IPS DF 19.7 (cell line): ENCODE measurements around the gene SUGCT.

ENCODE experiments used
- DNase-seq: peaks from one replicate; pipeline ENCODE4 v3.0.0-alpha.2; 2013; ENCODE audit warnings: low read depth, low spot score

The SUGCT gene

GRCh38 chr7:40865441-40866233 is 730.8 kb downstream of the SUGCT start:
- no peak for DNase-seq

DNA sequence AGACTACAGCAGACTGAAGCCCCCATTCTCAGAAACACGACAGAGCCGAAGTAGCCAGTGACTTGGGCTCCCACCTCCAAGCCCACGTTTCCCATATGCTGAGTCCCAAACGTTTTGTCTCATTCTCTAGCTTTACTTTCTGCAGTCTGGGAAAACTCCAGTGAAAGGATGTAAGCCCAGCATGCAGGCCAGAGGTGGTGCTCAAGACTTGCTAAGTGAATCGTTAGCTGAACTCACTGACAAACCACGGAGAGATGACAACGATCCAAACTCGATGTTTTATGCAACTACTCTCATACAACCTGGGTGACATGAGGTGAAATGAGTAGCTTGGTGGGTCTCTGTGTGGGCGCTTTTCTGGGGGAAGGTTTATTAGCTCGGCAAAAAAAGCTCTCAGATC is 731.8 kb downstream of the SUGCT start:
- DNase-seq, result peak; percentile 7

DNA sequence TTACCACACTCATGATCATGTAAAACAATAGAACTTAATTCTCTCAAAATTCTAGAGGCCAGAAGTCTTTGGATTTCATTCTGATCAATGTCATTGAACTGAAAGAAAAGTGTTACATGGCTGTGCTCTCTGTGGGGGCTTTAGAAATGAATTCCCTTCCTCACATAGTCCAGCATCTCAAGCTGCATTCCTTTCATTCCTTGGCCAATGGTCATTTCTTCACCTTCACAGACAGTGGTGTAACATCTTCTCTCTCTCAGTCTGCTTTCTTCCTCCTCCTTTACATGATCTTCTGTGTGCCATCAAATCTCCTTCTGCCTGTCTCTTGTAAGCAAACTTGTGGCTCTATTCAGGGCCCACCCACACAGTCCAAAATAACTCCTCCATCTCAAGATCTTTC is 735.3 kb downstream of the SUGCT start:
- peak; percentile 12 for DNase-seq

DNA sequence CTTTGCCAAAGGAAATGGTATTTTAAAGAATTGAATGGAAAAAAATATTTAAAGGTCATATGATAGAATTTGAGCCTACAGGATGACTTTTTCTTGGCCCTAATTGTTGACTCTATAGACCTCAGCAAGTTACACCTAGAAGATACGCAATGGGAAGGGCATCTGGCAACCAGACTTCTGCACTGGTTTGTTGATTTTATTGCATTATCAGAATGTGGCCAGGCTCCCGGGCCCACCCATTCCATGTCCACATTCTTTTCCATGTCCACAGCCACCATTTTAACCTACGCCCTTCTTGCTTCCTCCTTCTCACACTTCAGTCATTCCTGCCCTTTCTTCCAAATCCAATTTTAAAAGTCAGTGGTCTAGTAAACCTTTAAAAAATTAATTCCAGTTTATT is 738.4 kb downstream of the SUGCT start:
- DNase-seq, result no peak

DNA sequence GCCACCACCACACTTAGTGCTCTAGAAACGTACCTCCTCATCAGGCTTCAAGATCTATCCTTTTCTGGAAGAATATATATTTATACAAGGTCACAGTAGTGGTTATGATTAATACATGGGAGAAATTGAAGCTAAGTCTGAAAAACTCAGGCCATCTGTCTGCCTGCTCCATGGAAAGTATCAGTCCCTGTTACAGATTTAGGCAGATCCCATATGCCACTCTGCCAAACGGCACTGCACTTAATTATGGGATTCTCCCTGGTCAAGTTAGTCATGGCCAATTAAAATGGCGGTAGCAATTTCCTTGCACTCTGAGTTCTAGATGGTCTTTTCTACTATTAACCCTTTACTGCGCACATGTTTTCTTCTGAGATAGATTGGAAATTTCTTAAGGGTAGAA is 740.0 kb downstream of the SUGCT start:
- no peak for DNase-seq

DNA sequence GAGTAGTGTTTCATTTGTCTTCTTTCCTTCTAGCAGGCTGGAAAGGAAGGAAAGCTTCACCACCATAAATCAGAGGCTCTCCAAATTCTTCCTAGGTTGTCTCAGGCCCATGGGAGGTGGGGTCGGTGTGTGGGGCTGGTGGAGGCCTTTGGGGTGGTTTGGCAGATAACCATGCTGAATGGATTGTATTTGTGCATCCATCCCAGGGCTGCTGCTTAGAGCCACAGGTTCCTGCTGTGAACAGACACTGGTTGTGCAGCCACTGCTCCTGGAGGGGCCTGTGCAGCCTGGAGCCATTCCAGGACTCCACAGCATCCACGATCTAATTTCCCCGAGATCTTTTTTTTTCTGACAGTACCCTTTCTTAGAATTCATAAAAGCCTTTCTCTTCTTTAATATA is 741.8 kb downstream of the SUGCT start:
- DNase-seq, result no peak

- DNase-seq, result no peak
Measured at GRCh38 chr7:40879941-40880543, 745.2 kb downstream of the SUGCT start.

DNA sequence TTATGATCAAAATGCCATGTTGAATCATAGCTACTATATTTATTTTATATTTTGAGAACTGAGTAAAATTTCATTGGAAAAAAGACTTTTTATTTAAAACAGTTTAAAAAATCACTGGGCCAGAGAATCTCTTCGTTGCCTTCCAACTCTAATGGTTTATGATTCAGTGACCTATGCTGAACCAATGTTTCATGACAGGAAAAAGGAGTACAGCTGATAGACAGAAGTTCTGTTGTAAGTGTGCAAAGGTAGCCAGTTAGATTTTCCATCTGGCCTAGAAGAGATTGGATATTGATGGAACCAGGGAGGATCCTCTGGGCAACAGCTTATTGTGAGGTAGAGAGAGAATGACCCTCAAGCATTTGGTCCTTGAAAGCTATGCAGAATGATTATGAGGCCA is 745.8 kb downstream of the SUGCT start:
- DNase-seq, result no peak

GRCh38 chr7:40881405-40881926 is 746.7 kb downstream of the SUGCT start:
- DNase-seq, result no peak

DNA sequence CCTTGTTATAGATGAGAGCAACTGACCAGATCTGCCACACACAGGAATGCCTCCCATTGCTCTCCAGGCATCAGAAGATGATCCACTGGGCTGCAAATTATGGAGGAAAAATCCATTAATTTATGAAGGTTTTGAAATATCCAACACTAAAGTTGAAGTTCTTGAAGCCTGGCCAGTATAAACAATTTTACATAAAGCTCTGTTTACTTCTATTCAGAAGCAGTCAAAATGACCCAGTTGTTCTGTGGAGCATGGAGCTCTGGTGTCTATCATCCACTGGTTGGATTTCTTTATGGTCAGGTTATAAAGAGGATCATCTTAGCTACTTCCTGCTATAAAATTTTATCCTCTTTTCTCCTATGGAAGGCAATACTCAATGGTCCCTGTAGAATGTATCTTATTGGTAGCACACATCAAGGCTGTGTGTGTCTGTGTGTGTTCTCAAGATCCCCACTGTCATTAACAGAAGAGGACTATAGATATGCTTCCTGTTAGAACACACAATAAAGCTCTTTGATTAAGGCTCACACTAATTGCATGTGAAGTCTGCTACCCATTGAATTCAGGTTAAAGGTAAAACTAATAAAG is 747.4 kb downstream of the SUGCT start:
- no peak for DNase-seq

- no peak for DNase-seq
Measured at GRCh38 chr7:40883826-40884225, 749.0 kb downstream of the SUGCT start.

DNA sequence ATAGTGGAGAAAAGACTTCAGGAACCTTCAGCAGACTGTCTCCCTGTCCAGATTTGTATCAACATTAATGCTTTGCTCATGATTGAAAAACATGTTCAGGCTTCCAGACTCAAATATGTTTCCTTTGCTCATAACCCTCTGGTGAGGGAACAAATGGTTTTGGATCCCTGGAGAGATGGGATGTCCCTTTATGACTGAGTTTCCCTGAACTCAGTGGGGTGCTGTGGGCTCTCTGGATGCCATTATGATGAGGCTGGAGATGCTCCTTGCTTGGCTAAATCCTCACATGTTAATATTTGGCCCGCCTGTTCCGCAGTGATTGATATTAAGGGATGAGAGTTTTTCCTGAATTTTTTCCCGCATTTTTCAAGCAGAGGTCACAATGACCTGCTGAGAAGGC is 749.4 kb downstream of the SUGCT start:
- no peak for DNase-seq

DNA sequence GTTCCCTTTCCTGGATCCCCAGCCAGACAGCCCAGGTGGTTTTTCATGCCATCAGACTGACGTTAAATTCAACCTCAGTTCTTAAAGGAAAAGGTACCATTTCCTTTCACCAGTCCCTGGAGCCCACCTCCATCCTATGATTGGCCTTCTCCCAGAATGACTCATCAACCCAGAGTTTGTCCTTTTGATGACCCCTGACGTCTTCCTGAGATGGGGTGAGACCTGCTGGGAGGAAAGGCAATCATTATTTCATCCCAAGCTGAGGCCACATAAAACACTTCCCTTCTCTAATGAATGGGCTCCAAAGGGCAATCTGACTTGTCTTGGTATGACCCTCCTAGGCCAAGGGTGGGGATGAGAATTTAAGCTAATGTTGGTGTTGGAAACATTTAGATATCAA is 750.7 kb downstream of the SUGCT start:
- DNase-seq, result no peak

DNA sequence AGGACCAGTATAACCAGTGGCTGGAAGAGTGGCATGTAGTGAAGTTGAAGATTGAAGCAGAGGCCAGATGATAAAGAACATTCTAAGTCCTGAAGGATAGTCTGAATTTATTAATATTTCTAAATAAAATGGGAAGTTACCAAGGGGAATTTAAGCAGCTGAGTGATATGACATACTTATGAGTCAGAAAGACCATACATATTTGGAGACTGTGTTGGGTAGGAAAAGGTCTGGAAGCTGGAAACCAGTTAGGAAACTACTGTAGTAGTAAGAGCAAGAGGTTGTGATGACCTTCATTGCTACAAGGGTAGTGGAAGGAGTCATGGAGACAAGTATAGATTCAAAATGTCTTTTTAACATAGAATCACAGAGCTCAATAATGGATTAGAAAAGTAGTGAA is 752.3 kb downstream of the SUGCT start:
- DNase-seq, result no peak

GRCh38 chr7:40888499-40888898 is 753.7 kb downstream of the SUGCT start:
- no peak for DNase-seq

- DNase-seq, result no peak
Measured at GRCh38 chr7:40889099-40889498, 754.3 kb downstream of the SUGCT start.

DNA sequence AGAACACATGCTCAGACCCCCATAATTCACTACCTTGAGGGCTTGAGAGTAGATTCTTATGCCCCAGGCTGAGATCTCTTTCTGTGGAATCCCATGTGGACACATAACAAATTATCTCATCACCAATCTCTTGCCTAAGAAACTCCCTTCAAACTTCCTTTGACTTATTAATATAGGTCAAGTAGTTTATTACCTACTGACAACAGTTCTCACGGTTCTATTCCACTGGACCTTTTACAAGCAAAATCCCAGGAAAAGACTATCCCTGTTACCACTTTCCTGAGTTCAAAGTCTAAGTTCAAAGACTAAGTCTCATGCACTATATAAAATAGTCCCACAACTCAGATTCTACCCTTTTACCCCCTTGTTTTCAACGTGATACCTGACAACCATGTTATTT is 754.7 kb downstream of the SUGCT start:
- DNase-seq, result no peak

DNA sequence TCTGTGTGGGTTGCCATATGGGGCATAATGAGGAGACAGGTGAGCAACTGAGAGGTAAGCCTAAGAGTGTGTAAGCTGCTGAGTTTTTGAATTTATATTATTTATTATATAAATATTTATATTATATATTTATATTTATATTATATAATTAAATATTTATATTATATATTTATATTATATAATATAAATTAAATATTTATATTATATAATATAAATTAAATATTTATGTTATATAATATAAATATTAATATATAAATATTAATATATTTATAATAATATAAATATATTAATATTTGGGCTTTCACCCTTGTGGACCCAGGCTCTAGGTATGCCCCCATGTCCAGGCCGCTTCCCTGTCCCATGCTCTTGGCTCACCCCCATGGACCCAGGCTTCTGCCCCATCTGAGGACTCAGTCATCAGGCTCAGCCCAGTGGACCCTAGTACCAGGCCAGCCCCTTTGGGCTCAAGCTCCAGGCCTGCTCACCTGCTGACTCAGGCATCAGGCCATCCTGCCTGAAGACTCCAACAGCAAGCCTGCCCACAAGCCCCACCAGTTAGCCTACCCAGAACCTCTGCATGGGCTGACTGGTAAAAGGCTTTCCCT is 755.4 kb downstream of the SUGCT start:
- no peak for DNase-seq

- DNase-seq, result no peak
Measured at GRCh38 chr7:40891232-40891631, 756.4 kb downstream of the SUGCT start.

- DNase-seq, result no peak
Measured at GRCh38 chr7:40899151-40899550, 764.3 kb downstream of the SUGCT start.

DNA sequence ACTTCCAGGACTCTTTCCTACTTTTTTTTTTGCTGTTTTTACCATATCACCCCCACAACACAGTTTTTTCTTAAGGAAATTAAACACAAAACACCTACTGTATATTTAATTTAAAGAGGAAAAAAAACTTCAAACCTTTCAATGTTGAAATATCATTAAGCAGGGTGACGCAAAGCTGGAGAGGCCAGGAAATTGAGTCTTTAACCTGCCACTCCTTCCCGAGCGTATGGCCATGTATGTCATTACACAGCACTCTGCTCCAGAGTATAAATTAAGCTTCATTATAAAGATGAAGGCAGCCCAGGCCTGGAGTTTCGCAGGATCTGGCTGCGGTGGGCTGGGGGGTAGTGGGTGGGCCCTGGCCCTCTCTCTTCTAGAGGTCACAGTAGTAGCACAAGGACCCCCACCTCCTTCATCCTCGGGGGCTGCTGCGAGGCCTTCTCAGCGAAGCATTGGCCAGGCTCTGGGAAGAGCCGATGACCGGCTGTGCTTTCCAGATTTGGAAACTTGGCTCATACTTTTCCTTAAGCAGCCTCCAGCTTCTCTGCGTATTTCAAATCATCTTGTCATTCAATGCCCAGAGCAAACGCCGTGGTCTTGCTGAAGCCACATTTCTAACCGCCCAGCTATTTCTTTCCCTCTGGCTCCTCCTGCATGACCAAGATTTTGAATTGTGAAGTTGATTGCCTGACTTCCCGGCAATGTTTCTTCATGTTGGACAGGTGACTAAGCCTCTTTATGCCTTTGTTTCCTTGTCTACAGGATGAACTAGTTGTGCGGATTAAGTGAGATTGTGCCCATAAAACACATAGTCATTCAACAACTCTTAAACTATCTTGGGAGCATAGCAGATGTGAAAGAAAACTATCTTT is 765.1 kb downstream of the SUGCT start:
- DNase-seq, result no peak

GRCh38 chr7:40903872-40904271 is 769.1 kb downstream of the SUGCT start:
- no peak for DNase-seq
